ENCODE measurements around the gene ST3GAL4.

The ST3GAL4 gene

DNA sequence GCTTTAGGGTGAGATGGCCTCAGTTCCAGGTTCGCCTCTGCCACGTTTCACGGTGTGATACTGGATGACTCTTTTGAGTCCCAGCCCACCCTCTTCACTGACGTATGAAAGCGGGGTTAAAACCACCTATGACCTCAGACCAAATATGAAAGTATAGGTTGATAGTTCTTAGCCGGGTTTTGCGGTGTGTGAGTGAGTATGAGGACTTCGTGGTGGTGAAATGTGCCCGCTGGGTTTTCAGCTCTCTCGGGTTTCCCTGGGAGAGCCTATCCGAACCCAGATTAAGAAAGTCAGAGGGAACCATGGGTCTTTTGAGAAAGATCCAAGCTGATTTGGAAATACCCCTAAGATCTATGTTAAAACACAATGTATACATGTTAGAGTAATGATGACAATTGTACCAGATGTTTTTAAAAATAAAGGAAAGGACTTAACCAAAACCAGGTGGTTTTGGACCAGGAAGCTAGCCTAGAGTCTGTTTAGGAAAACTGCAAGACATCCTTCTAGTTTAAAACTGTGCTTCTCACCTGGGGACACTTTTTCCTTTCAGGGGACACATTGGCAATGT is 25.8 kb upstream of the ST3GAL4 start:
- DNase-seq (ENCODE audit: low read depth, low spot score), result no peak

DNA sequence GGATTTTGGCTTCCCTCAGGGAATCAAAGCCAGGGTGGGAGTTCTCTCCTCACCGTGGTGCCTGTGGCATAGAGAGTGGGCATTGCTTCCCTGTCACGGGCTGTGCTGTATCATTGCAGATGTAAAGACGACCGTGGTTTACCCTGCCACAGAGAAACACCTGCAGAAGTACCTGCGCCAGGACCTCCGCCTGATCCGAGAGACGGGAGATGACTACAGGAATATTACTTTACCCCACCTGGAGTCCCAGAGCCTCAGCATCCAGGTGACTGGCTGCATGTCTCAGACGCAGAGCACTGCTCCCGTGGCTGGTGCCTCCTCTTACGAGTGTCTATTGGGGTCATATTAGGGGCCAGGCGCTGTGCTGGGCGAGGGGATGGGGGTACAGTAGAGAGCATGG is 24.2 kb upstream of the ST3GAL4 start:
- no peak for DNase-seq (ENCODE audit: low read depth, low spot score)

DNA sequence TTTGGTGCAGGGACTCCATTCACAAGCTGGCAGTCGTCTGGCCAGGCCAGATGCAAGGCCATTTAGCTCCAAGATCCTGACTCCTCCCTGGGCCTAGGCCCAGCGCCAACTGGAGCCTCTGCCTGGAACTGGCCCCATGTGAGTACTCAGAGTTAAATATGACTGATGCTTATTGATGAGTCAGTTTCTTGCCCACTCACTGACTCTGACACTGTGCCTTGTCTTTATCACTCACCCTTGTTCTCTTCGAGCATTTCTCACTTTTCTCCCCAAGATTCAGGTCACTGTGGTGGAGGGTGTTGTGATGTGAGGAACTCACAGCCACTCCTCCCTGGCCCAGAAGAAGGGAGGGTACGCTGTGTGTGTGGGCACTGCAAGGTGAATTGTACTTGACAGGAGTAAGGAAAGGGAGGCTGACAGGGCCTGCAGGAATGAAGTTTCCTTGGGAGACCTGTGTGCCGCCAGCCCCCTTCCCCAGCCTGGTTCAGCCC is 23.2 kb upstream of the ST3GAL4 start:
- DNase-seq (ENCODE audit: low read depth, low spot score), result no peak

DNA sequence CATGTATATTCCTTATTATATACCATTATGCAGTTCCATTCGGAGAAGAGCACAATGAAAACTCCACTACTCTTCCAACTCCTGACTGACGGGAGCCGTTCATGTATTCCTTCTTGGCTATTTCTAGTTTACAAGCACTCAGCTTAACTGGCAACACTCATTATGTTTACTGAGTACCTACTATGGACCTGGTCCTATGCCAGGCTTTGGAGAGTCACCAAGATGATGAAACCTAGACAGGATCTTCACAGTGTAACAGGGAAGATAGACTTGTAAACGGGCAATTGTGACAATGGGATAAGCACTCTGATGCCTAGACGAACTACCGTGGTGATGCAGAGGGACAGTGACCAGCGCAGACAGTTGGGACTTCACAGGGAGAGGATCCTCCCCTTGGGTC is 22.3 kb upstream of the ST3GAL4 start:
- DNase-seq (ENCODE audit: low read depth, low spot score), result no peak

DNA sequence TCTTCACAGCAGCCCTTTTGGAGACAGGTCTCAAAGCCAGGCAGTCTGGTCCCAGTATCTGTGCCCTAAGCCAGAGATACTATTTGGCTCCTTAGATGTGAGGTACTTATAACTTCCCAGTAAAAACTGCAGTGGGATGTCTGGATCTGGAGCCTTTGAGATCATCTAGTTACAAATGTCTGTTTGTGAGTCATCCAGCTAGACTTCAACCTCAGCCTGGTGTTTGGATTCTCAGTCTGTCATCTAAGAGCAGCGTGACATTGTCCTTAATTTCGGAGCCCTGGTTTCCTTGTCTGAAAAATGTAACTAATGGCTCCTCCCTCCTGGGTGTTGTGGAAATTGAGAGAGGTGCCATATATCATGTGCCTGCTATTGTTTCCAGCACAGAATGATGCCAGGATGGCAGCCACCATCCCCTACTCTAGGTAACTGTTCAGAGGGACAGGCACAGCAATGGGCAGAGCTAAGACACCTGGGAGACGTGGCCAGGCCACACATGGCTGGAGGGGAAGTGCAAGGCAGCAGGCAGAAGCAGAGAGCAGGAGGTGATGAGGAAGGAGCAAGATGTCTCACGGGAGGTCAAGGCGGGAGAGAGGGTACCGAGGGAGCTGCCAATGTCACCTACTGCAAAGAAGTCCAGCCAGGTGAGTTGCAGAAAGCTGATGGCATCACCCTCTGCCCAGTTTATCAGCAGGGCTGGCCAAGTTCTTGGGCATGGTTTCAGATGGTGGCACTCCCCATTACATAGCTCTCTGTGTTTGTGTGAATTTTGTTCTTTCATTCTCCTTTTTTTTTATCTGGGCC is 20.6 kb upstream of the ST3GAL4 start:
- DNase-seq (ENCODE audit: low read depth, low spot score), result no peak

DNA sequence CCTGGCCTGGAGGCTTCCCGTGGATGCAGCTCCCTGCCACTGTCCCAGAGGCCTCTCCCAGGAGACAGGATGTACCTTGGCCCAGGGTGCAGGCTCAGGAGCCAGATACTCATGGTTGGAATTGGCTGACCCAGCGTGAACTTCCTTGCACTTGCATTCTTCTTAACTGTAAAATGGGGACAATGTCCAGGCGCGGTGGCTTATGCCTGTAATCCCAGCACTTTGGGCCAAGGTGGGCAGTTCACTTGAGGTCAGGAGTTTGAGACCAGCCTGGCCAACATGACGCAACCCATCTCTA is 20.1 kb upstream of the ST3GAL4 start:
- DNase-seq (ENCODE audit: low read depth, low spot score), result no peak

DNA sequence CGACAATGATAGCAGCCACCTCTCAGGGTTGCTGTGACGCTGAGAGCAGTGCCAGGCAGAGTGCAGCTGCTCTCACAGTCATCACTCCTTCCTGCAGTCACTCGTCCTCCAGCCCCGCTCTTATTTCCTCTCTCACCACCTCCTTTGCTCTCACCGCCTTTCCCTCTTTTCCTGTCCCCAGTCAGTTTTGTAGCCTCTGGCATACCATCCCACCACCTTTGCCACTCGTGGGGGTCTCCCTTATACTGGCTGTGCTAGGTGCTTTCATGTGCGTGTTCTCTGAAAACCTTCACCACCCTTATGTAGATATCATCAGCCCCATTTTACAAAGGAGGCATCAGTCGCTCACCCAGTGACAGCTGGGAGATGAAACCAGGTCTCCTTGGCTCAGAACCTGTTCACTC is 19.3 kb upstream of the ST3GAL4 start:
- DNase-seq (ENCODE audit: low read depth, low spot score), result no peak

DNA sequence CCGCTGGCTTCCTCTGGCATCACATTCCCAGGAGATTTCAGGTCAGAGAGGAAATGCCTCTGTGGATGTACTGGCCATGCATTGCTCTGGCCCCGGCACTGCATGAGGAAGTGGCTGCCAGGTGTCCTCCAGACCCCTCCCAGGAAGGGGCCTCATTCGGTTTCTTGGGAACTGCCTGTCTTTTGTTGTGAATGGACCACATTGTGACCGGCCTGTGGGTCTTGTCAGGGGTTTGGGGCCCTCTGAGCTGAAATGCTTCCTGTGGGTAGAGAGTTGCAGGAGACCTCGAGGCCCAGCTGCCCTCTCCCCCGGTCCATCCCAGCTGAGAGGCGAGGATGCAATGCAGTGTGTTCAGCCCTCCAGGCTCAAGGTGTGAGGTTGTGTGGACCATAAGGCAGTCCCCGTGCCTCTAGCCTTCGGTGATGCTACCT is 18.8 kb upstream of the ST3GAL4 start:
- no peak for DNase-seq (ENCODE audit: low read depth, low spot score)

DNA sequence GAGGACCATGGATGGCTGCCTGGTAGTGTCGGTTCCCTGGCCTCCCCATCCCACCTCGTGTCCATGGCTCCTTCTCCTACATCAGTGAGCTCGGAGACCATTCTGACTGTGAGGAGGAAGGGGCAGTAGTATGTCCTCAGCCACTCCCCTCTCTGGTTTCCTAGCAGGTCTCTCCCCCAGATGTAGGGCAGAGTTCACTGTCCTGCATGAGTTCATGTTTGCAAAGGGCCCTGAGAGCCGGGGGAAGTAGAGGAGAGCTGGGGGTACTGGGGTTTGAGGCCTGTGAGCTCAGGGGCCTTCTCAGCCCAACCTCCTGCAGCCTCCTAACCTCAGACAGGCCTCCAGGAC is 18.4 kb upstream of the ST3GAL4 start:
- no peak for DNase-seq (ENCODE audit: low read depth, low spot score)

DNA sequence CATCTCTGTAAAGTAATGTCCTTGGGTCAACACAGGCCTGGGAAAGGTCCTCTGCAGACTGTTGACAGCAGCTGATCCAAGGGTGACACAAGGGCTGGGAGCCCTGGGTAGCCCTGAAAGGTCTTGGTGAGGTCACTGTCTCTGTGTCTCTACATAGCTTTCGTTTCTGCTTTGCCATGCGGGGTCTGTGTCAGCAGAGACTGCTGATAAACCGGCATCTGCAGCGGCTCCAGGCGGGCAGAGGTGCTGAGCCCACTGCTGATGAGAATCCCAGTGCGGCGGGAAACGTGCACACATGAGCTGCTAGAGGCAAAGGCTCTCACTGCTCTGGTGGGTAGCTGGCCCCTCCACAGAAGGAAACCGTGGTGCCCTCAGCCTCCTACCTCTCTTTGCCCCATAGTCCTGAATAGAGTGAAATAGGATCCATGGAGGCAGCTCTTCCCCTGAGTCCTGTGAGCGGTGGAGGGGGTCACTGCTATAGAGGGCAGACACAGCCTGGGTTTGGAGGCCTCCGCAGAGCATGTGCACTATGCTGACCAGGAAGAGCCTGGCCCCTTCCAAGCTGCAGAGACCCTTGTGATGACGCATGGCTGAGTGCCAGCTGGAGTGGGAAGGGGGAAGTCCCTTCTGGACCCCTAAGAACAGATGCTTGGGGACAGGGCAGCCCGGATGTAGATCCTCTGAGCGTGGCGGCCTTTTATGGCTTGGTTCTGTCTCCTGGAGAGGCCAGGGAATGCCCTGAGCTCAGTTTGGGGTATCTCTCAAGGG is 17.8 kb upstream of the ST3GAL4 start:
- DNase-seq (ENCODE audit: low read depth, low spot score), result no peak

DNA sequence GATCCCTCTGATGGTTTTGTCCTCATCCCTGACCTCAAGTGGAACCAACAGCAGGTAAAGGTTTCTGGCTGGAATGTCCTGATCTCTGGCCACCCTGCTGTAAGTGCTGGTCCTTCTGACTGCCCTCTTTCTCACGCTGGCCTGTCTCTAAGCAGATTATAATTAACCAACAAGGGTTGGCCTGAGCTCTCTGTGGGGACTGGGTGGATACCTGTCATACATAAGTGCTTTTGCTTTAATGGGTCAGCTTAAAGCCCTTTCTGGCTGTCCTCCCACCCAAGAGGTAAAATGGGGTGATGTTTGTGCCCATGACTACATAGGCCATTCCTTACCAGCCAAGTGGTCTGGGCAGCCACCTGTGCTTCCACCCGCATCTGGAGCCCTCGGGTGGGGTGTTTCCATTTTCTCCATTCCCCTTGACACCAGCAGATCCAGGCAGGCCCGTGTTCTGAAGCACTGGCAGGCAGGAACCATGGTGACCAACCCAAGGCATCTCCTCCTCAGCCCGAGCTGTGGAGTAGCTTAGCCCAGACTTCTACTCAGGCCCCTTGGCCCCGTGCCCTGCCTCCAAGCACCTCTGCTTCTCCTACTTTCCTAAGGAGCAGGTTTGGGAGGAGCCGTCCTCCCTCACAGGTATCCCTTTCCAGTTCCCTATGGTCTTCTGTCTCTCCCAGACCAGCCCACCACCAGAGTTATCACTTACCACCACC is 17.0 kb upstream of the ST3GAL4 start:
- DNase-seq (ENCODE audit: low read depth, low spot score), result no peak

DNA sequence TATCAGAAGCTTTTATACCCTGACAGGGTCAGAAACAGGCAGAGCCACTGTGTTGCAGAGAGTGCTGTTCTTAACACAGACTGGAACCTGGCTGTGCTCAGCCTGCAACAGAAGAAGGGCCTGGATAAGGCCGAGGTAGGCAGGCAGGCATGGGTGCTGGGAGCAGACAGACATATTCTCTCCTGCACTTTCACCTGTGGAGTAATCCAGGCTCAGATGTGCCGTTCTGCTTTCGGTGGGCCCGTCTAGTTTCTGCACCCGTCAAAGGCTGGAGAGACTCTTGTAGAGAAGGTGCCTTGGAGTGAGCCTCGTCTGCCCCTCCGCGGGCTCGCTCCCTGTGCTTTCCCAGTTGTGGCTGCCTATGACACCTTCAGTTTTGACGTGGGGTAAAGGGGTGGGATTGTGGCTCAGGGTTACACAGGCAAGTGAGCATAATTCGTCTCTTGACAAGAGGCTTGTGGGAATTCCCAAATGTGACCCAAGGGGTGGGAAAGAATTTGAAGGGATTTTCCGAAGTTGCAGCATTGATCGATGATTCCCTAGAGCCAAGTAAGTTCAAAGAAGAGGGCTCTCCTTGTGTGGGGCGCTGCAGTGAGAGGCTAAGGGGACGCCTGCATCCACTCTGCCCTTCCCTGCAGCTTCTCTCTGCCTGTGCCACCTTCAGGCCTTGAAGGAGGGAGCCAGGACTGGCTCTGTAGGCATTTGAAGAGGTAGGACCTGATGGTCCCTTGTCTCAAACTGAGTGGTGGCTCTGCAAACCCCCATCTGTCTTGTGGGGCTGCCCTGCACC is 16.2 kb upstream of the ST3GAL4 start:
- no peak for DNase-seq (ENCODE audit: low read depth, low spot score)

DNA sequence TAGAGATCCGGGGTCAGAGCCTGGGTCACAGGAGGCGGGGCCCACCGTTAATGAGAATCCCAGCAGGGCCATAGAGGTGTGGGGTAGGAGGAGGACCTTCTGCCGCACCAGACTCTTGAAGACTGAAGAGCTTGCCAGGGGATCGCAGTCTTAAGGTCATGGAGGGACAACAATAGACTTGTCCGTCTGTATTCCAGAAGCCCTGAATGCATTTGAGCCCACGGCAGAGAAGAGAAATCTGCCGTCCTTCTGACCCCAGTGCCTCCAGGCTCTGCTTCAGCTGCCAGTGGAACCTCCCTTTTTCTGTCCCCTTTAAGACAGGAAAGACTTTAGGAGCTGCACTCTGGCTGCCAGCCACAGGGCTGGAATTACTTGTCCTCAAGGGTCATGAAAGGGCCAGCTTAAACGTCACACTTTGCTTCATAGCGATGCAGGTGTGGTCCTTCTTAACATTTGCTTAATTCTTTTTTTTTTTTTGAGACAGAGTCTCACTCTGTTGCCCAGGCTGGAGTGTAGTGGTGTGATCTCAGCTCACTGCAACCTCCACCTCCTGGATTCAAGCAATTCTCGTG is 15.5 kb upstream of the ST3GAL4 start:
- no peak for DNase-seq (ENCODE audit: low read depth, low spot score)

DNA sequence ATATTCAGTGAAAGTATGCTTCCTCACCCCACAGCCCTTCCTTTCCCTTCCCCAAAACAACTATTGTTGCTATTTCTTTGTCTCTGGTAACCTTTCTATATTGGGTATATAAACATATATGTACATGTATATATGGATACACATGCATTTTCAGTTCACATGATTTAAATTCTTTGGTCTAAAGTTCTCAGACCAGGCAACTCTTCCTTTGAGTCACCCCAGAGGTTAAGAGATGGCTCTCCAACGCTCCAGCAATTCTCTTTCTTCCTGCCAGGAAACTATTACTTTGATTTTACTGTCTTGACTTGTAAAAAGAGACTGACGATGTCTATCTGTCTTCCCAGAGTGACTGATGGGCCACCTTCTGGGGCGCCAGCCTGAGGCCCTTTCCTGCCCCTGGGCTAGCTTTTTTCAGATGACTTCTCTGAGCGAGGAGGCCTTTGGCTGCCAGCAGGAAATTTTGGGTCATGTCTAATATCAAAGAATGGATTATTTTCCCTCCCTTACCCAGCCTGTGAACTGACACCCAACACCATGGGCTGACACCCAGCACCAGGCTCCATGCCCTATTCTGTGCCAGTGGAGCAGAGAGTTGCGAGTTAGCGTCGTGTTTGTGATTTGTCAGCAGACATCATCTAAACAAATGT is 14.4 kb upstream of the ST3GAL4 start:
- DNase-seq (ENCODE audit: low read depth, low spot score), result no peak

DNA sequence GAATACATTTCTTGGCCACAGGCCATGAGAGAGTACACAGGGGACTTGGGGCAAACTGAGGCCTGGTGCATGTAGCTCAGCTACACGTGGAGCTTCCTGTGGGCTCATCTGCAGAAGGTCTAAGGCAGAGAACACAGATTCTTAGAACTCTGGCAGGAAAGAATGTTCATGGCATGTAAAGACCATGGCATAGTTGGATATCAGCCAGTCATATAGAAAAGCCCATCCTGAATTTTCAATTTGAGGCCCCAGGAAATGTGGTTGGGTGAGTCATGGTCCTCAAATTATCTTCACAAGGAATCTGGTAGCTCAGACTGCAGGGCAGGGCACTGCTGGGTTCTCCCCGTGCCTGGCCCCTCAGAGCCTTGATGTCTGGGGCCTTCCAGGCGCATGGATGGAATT is 13.7 kb upstream of the ST3GAL4 start:
- DNase-seq (ENCODE audit: low read depth, low spot score), result peak; percentile 39

DNA sequence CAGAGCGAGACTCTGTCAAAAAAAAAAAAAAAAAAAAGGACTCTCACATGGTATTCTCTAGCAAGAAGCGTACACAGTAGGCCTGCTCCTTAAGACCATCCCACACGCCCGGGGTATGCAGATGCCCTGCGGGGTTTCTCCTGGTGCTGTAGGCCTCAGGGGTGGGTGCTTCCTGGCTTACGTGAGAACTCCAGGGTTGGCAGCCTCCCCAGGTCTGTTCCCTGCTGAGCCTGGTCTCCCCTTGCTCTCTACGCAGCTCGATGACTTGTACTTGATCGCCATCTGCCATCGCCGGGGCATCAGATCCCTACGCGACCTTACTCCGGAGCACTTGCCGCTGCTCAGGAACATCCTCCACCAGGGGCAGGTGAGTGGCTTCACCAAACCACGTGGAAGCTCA is 12.4 kb upstream of the ST3GAL4 start:
- DNase-seq (ENCODE audit: low read depth, low spot score), result no peak

DNA sequence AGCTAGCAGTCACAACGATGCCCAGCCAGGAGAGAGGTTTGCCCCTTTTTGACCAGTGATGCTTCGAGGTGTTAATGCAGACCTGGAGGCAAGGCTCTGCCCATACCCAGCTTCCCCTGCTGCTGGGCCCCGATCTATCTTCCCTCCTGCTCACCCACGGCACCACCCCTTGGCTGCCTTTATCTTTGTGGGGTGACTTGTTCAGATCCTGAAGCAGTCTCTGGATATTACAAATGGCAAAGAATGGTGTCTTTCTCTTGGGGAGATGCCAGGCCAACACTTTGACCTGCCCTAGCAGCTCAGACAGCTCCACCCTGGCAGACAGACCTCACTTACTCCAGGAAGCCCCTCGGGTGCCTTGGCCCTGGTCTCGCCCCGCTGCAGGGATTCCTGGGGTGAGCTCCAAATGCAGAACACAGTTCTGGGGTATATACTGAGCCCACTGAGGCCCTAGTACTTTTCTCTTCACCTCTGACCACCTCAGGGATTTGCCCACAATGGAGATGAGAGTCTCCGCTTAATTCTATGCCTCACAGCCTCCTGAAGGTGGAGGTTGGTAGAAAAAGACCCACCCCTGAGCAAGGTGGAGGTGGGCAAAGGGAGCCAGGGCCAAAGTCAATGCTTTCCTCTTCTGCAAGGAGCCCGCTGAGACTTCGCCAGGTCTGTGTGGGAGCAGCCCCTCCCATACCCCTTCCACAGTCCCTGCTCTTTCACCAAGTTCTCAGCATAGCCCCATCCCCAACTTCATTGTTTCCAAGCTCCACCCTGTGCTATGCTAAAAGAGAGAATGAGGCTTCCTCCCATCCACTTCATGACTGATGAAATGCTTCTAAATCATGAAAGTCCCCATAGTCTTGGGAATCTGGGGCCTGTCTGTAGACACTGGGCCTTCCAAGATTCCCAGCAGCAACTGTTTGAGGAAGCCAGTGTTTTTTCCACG is 11.1 kb upstream of the ST3GAL4 start:
- DNase-seq (ENCODE audit: low read depth, low spot score), result no peak

DNA sequence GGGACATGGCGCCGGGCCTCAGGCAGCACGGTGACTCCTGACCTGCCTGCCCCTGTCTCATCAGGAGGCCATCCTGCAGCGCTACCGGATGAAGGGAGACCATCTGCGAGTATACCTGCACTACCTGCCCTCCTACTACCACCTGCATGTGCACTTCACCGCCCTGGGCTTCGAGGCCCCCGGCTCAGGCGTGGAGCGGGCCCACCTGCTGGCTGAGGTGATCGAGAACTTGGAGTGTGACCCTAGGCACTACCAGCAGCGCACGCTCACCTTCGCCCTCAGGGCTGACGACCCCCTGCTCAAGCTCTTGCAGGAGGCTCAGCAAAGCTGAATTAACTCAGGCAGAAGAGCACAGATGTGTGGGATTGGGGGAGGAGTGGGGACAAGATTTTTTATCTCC is 10.2 kb upstream of the ST3GAL4 start:
- DNase-seq (ENCODE audit: low read depth, low spot score), result peak; percentile 24

DNA sequence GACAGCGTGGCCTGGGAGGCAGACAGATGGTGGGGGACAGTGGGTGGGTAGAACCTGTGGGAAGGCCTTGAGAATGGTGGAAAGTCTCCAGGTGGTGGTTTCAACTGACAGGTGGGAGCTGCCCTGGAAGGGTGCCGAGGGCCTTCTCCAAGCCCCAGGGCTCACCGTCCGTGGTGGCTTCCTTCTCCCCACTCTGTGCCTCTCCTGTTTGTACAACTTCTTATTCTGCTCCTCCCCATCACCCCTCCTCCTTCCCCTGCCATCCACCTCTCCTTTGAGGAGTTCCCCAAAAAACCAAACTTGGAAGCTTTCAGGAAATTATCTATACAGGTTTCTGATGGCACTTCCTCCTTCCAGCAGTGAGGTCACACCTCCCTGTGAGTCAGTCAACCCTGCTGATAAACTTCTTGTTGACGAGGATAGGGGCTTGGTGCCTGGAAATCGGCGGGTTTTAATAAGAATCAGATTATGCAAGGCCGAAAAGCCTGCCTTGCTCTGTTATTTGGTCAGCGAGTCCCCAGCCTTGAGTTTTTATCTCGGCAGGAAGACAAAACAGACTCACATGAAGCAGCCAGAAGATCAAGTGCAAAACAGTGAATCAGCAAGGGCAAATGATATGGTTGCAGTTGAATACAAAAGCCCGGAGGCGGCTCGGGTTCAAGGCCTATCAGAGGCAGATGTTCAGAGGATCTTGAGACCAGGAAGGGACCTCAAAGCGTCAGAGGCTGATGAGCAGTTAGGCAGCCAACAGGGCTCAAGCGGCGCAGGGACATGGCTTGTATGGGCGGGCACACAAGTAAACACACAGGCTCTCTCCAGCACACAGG is 9.5 kb upstream of the ST3GAL4 start:
- peak; percentile 66 for DNase-seq (ENCODE audit: low read depth, low spot score)

Data from ELF-1 (cell line).